Jurkat, Clone E6-1 (cell line): ENCODE measurements around the gene SLC12A7.

Experiments
- DNase-seq: peaks from one replicate; pipeline ENCODE4 v3.0.0-alpha.2; 2011; ENCODE audit warnings: low read depth, low spot score
- H3K4me3 ChIP-seq: 2 replicates; pipeline ENCODE4 v1.5.1; 2011; ENCODE audit warnings: mild to moderate bottlenecking, low read length, control low read depth, moderate library complexity

The SLC12A7 gene

GRCh38 chr5:1058083-1058945 lies 53.5 kb downstream of the SLC12A7 start:
- H3K4me3 ChIP-seq, result no peak overlapping the region
- no peak for DNase-seq

- H3K4me3 ChIP-seq, result no peak overlapping the region
- no peak for DNase-seq
Measured at GRCh38 chr5:1057485-1058082, 54.3 kb downstream of the SLC12A7 start.

- H3K4me3 ChIP-seq, result no peak overlapping the region
- DNase-seq, result no peak
Measured at GRCh38 chr5:1056611-1057484, 55.0 kb downstream of the SLC12A7 start.

GRCh38 chr5:1055896-1056610 lies 55.8 kb downstream of the SLC12A7 start:
- no peak for DNase-seq
- H3K4me3 ChIP-seq, result no peak overlapping the region

- H3K4me3 ChIP-seq, result no peak overlapping the region
- no peak for DNase-seq
Measured at GRCh38 chr5:1054799-1055775, 56.8 kb downstream of the SLC12A7 start.

- no peak for DNase-seq
- no peak overlapping the region for H3K4me3 ChIP-seq
Measured at GRCh38 chr5:1054018-1054798, 57.7 kb downstream of the SLC12A7 start.

- no peak for DNase-seq
- H3K4me3 ChIP-seq, result no peak overlapping the region
Measured at GRCh38 chr5:1053391-1054017, 58.4 kb downstream of the SLC12A7 start.

- no peak for DNase-seq
- H3K4me3 ChIP-seq, result no peak overlapping the region
Measured at GRCh38 chr5:1052641-1053390, 59.0 kb downstream of the SLC12A7 start.

GRCh38 chr5:1052076-1052475 lies 59.8 kb downstream of the SLC12A7 start:
- no peak for DNase-seq
- no peak overlapping the region for H3K4me3 ChIP-seq

- no peak for DNase-seq
Measured at GRCh38 chr5:1051366-1051720, 60.5 kb downstream of the SLC12A7 start.

GRCh38 chr5:1050423-1051365 lies 61.2 kb downstream of the SLC12A7 start:
- no peak for DNase-seq
- H3K4me3 ChIP-seq, result no peak overlapping the region

More at GRCh38 chr5:1051366-1051720, 60.5 kb downstream of the SLC12A7 start:
- no peak overlapping the region for H3K4me3 ChIP-seq

- no peak overlapping the region for H3K4me3 ChIP-seq
- DNase-seq, result no peak
Measured at GRCh38 chr5:1048861-1049838, 62.7 kb downstream of the SLC12A7 start.

- no peak for DNase-seq
- no peak overlapping the region for H3K4me3 ChIP-seq
Measured at GRCh38 chr5:1048162-1048721, 63.6 kb downstream of the SLC12A7 start.
